Ascending aorta (tissue), 2 donors: Measurements from ENCODE around the gene FAM217B. TPM values are rescaled to one million over a fixed set of nuclear protein-coding genes. Genes with fewer than 3 reads are reported as not detected.
A peak's percentile ranks its signal among the peaks of the same experiment; 100 is the strongest.

Experiments used
- DNase-seq, 2 donors: peaks; one replicate each; pipeline ENCODE4 v3.0.0-alpha.2; 2019; ENCODE audit warnings: low spot score in 2 of 2
- H3K27ac ChIP-seq, 2 donors: fragments of 200-600 bp; sonication (generic); one replicate each; pipeline ENCODE4 v1.5.1; 2016 to 2017; ENCODE audit warnings: mild to moderate bottlenecking in 1 of 2
- H3K27me3 ChIP-seq: fragments of 200-600 bp; sonication (generic); one replicate; pipeline ENCODE4 v1.5.1; 2017
- H3K36me3 ChIP-seq, 2 donors: fragments of 200-600 bp; sonication (generic); one replicate each; pipeline ENCODE4 v1.5.1; 2016
- H3K4me1 ChIP-seq, 2 donors: fragments of 200-600 bp; sonication (generic); one replicate each; pipeline ENCODE4 v1.5.1; 2016 to 2017; ENCODE audit warnings: mild to moderate bottlenecking in 1 of 2
- H3K4me3 ChIP-seq, 2 donors: fragments of 200-600 bp; sonication (generic); one replicate each; pipeline ENCODE4 v1.5.1; 2016 to 2017; ENCODE audit warnings: mild to moderate bottlenecking in 1 of 2
- H3K9me3 ChIP-seq, 2 donors: fragments of 200-600 bp; sonication (generic); one replicate each; pipeline ENCODE4 v1.5.1; 2016
- intact Hi-C: fragments of 100-400 bp; cut with DNase I; formaldehyde crosslinking; loops from one replicate; pipeline ENCODE4 v1.15.1; 2023
- total RNA-seq: library from RNA; depleted of rRNA; stranded (reverse); fragments of >200 nt; gene quantifications from one replicate; pipeline ENCODE4 v1.1.0, GENCODE V29; 2016
- TF ChIP-seq, protein P1 (sequence below), 3 experiments: fragments of 200-600 bp in 2 of 3; fragments of 450-650 bp in 1 of 3; sonication (generic) in 2 of 3; IDR thresholded peaks; one replicate each; pipeline ENCODE4 v1.5.1; 2016 to 2019; ENCODE audit warnings: antibody characterized with exemption in 3 of 3, mild to moderate bottlenecking in 1 of 3, moderate library complexity in 1 of 3

FAM217B gene
- total RNA-seq, 1 donor from 2014 or later: 2.6 TPM

DNA sequence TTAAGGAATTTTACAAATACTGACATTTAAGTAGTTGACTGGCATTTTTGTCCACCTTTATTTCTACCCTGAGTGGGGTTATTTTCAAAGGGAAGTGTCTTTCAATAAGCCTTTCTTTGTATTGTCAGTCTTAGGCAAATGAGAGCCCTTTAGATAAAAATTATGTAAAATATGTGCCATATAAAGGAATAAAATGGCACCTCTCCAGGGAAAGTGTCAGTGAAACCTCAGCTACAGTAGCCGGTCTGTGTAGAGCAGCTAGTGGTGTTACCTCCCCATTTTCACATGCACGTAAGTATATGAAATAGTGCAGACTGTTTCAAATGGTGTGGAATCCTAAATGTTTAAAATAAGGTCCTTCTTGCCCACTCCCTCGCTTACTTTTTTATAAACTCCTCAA lies 5.0 kb downstream of the FAM217B start:
- Histone ChIP-seq H3K4me1 (peaks cover 0 to 18% of the 10 kb centered on the region in 2 donors), H3K36me3 (peaks cover 13 to 32% of the 10 kb centered on the region in 2 donors), H3K9me3 (no peaks in the 10 kb centered on the region), H3K27me3 (no peaks in the 10 kb centered on the region), H3K27ac (no peak overlapping the region), H3K4me3 (no peak overlapping the region)
- TF ChIP-seq, protein P1, sequence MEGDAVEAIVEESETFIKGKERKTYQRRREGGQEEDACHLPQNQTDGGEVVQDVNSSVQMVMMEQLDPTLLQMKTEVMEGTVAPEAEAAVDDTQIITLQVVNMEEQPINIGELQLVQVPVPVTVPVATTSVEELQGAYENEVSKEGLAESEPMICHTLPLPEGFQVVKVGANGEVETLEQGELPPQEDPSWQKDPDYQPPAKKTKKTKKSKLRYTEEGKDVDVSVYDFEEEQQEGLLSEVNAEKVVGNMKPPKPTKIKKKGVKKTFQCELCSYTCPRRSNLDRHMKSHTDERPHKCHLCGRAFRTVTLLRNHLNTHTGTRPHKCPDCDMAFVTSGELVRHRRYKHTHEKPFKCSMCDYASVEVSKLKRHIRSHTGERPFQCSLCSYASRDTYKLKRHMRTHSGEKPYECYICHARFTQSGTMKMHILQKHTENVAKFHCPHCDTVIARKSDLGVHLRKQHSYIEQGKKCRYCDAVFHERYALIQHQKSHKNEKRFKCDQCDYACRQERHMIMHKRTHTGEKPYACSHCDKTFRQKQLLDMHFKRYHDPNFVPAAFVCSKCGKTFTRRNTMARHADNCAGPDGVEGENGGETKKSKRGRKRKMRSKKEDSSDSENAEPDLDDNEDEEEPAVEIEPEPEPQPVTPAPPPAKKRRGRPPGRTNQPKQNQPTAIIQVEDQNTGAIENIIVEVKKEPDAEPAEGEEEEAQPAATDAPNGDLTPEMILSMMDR (IDR thresholded peaks at IDR 0.05): no peak
- no peak for DNase-seq
- intact Hi-C loops: no loop called here

DNA sequence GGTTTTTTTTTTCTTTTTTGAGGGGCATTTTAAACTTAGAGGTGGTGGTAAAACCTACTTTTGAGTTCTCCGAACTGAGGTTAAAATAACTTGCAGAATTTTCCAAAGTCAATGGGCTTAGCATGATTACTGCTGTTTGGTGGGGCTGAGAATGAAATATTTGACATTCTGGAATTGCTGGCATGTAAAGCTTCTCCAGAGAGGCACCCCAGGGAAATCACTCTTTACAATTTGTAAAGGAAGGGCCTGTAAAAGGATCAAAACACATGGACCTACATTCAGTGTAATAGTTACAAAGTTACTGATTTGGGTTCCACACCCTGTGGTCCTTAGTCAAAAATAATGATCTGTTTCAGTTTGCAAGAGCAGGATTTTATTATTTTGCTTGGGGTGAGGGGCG lies 5.5 kb downstream of the FAM217B start:
- Histone ChIP-seq H3K9me3 (no peaks in the 10 kb centered on the region), H3K4me1 (peaks cover 0 to 18% of the 10 kb centered on the region in 2 donors), H3K36me3 (peaks cover 13 to 32% of the 10 kb centered on the region in 2 donors), H3K27ac (no peak overlapping the region), H3K27me3 (no peaks in the 10 kb centered on the region), H3K4me3 (no peak overlapping the region)
- no peak for DNase-seq
- intact Hi-C loops: no loop called here
- TF ChIP-seq, protein P1 (IDR thresholded peaks at IDR 0.05): no peak

DNA sequence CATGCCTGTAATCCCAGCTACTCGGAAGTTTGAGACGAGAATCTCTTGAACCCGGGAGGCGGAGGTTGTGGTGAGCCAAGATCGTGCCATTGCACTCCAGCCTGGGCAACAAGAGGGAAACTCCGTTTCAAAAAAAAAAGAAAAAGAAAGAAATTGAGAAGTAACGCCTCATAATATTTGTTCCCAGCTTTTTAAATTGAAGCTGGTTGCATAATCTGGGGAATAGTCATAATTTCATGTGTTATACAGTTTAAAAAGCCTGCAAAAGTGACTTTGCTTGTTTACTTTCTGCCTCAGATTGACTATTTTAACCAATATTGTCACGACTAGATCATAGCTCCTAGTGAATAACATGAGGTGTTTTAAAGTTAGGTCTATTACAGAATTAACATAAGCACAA lies 7.2 kb downstream of the FAM217B start:
- no peaks in the 10 kb centered on the region for H3K9me3 ChIP-seq
- DNase-seq: no peak
- no peaks in the 10 kb centered on the region for H3K27me3 ChIP-seq
- intact Hi-C loops: no loop called here
- no peak overlapping the region for H3K4me3 ChIP-seq
- H3K27ac ChIP-seq: no peak overlapping the region
- TF ChIP-seq, protein P1 (IDR thresholded peaks at IDR 0.05): no peak
- peaks cover 0 to 5% of the 10 kb centered on the region in 2 donors for H3K4me1 ChIP-seq
- H3K36me3 ChIP-seq: peaks cover 13 to 31% of the 10 kb centered on the region in 2 donors

DNA sequence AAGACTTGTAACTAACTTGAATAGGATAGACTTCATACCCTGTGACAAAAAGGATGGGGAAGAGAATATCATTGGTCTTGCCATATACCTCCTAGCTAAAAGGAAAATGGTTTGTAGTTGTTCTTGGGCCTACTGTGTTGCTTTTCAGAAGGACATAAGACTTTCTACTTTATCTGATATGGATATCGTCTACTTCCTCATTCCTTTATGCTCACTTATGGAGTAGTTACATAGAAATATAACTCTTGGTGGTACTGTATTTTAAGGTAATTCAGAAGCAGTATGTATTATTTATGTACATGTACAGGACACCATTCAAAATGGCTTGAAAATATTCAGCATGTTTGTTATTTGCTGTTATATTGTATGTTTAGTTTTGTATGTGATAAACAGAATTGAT lies 8.0 kb downstream of the FAM217B start:
- no peak overlapping the region for H3K4me3 ChIP-seq
- no peaks in the 10 kb centered on the region for H3K9me3 ChIP-seq
- no peak for DNase-seq
- intact Hi-C loops: no loop called here
- H3K27ac ChIP-seq: no peak overlapping the region
- peaks cover 0 to 5% of the 10 kb centered on the region in 2 donors for H3K4me1 ChIP-seq
- no peaks in the 10 kb centered on the region for H3K27me3 ChIP-seq
- peaks cover 10 to 22% of the 10 kb centered on the region in 2 donors for H3K36me3 ChIP-seq
- TF ChIP-seq, protein P1 (IDR thresholded peaks at IDR 0.05): no peak

DNA sequence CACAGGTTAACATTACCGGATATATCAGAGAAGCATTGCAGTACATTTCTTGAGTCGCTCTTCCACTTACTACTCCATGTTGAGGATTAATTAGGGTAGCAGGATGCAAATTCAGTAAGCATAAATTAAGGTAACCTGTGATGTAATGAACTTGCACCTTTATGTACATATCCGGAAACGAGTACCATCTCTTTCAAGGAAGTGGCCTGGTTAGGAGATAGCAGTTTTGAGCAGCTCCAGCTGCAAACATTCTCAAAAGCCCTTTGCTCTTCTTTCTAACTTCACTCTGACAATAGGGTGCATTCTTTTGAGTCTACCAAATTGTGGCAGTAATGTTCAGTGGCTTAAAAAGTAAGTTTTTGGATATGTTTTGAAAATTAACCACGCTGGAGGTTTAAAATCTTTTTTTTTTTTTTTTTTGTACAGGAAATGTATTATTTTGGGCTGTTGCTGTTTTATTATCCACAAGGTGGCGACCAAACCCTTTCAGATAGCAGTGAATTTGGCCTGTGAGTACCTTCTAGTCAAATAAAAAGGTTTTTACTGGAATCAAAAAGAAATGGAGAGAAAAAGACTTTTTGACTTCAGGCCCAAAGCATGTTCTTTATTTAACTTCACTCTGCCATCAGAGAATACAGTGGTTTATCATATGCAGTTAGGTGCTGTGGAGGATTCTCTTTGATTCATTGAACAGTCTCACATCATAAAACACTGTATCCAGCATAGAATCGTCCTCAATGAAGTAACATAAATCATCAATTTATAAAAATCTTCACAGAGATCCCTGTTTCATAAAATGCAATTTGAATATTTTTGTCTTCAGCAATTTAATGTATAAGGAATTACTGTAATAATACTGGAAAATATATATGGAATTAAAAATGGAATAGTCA lies 8.9 kb downstream of the FAM217B start:
- Histone ChIP-seq H3K27me3 (no peaks in the 10 kb centered on the region), H3K4me1 (peaks cover 0 to 5% of the 10 kb centered on the region in 2 donors), H3K4me3 (no peak overlapping the region), H3K9me3 (no peaks in the 10 kb centered on the region), H3K36me3 (peaks cover 6 to 15% of the 10 kb centered on the region in 2 donors), H3K27ac (no peak overlapping the region)
- TF ChIP-seq, protein P1 (IDR thresholded peaks at IDR 0.05): peak; percentile 13 to 64 (median 44)
- DNase-seq: no peak
- intact Hi-C loops: no loop called here
